Measurements from ENCODE around the gene PDE4B.

- TF ChIP-seq, protein P1, sequence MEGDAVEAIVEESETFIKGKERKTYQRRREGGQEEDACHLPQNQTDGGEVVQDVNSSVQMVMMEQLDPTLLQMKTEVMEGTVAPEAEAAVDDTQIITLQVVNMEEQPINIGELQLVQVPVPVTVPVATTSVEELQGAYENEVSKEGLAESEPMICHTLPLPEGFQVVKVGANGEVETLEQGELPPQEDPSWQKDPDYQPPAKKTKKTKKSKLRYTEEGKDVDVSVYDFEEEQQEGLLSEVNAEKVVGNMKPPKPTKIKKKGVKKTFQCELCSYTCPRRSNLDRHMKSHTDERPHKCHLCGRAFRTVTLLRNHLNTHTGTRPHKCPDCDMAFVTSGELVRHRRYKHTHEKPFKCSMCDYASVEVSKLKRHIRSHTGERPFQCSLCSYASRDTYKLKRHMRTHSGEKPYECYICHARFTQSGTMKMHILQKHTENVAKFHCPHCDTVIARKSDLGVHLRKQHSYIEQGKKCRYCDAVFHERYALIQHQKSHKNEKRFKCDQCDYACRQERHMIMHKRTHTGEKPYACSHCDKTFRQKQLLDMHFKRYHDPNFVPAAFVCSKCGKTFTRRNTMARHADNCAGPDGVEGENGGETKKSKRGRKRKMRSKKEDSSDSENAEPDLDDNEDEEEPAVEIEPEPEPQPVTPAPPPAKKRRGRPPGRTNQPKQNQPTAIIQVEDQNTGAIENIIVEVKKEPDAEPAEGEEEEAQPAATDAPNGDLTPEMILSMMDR (IDR thresholded peaks at IDR 0.05): no peak
- no peak for TF ChIP-seq EZH2 (IDR thresholded peaks at IDR 0.05)
- no peak for TF ChIP-seq EZH2phosphoT487 (IDR thresholded peaks at IDR 0.05)
These were observed 190.8 kb downstream of the PDE4B start for GRCh38 chr1:65983500-65983899.
